KMS-11 (cell line): ENCODE results near the gene PRKAR2B.

Experiments
- H2AFZ ChIP-seq: fragments of 200-600 bp; sonication (generic); 2 replicates; pipeline ENCODE4 v1.6.1; 2016; ENCODE audit warnings: antibody characterized with exemption, mixed run types, low read depth
- H3K27ac ChIP-seq: fragments of 200-600 bp; sonication (generic); 2 replicates; pipeline ENCODE4 v1.6.1; 2016; ENCODE audit warnings: mild to moderate bottlenecking, mixed run types
- H3K27me3 ChIP-seq: fragments of 200-600 bp; sonication (generic); 2 replicates; pipeline ENCODE4 v1.6.1; 2017; ENCODE audit warnings: mild to moderate bottlenecking, low read depth, mixed run types, moderate library complexity; ENCODE audit not compliant: insufficient read depth
- H3K36me3 ChIP-seq: fragments of 200-600 bp; sonication (generic); 2 replicates; pipeline ENCODE4 v1.6.1; 2017; ENCODE audit warnings: mild to moderate bottlenecking, mixed run types; ENCODE audit not compliant: insufficient read depth
- H3K4me1 ChIP-seq: fragments of 200-600 bp; sonication (generic); 2 replicates; pipeline ENCODE4 v1.6.1; 2016; ENCODE audit warnings: mild to moderate bottlenecking, low read depth, mixed run types; ENCODE audit not compliant: poor library complexity, severe bottlenecking
- H3K4me2 ChIP-seq: fragments of 200-600 bp; sonication (generic); 2 replicates; pipeline ENCODE4 v1.7.0; 2016; ENCODE audit warnings: mild to moderate bottlenecking, mixed run types
- H3K4me3 ChIP-seq: fragments of 200-600 bp; sonication (generic); IDR thresholded peaks from 2 replicates; pipeline ENCODE4 v1.6.1; 2017; ENCODE audit warnings: low read depth, low read length, mixed read lengths; ENCODE audit not compliant: insufficient read depth
- H3K79me2 ChIP-seq: fragments of 200-600 bp; sonication (generic); 2 replicates; pipeline ENCODE4 v1.6.1; 2016; ENCODE audit warnings: low read depth, mixed run types; ENCODE audit not compliant: insufficient read depth
- H3K9ac ChIP-seq: fragments of 200-600 bp; sonication (generic); 2 replicates; pipeline ENCODE4 v1.6.1; 2016; ENCODE audit warnings: mild to moderate bottlenecking, mixed run types
- H4K20me1 ChIP-seq: fragments of 200-600 bp; sonication (generic); 2 replicates; pipeline ENCODE4 v1.6.1; 2016; ENCODE audit warnings: mild to moderate bottlenecking, mixed run types; ENCODE audit not compliant: insufficient read depth
- TF ChIP-seq, protein P1 (sequence below): fragments of 200-600 bp; sonication (generic); conservative IDR thresholded peaks from 2 replicates; pipeline ENCODE4 v1.6.1; 2017; ENCODE audit warnings: low read depth, mild to moderate bottlenecking, antibody characterized with exemption, low read length, moderate library complexity, mixed read lengths

Gene PRKAR2B

DNA sequence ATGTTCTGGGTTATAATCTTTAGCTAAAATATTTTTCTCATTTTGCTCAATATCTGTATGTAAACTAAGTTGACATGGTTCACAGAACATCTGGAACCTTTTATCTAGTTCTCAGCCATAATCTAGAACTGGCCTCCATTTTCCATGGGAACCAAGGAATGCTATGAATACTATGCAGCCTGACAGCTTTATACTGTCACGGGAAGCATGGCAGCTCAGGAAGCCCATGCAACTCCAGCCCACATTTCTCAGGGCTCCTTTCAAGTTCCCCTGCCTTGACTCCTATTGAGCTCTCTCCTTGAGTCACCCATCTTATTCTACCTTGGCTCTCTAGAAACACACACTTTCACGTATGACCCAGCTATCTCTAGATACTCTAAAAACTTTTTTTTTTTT, 36.6 kb upstream of the PRKAR2B start:
- Histone ChIP-seq H3K4me2 (no peak overlapping the region), H3K27me3 (no peaks in the 10 kb centered on the region), H3K36me3 (no peaks in the 10 kb centered on the region), H2AFZ (no peak overlapping the region), H3K27ac (no peak overlapping the region), H4K20me1 (no peaks in the 10 kb centered on the region), H3K79me2 (no peaks in the 10 kb centered on the region), H3K4me3 (no peak overlapping the region), H3K4me1 (no peaks in the 10 kb centered on the region), H3K9ac (no peak overlapping the region)
- TF ChIP-seq, protein P1, sequence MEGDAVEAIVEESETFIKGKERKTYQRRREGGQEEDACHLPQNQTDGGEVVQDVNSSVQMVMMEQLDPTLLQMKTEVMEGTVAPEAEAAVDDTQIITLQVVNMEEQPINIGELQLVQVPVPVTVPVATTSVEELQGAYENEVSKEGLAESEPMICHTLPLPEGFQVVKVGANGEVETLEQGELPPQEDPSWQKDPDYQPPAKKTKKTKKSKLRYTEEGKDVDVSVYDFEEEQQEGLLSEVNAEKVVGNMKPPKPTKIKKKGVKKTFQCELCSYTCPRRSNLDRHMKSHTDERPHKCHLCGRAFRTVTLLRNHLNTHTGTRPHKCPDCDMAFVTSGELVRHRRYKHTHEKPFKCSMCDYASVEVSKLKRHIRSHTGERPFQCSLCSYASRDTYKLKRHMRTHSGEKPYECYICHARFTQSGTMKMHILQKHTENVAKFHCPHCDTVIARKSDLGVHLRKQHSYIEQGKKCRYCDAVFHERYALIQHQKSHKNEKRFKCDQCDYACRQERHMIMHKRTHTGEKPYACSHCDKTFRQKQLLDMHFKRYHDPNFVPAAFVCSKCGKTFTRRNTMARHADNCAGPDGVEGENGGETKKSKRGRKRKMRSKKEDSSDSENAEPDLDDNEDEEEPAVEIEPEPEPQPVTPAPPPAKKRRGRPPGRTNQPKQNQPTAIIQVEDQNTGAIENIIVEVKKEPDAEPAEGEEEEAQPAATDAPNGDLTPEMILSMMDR, result no peak

DNA sequence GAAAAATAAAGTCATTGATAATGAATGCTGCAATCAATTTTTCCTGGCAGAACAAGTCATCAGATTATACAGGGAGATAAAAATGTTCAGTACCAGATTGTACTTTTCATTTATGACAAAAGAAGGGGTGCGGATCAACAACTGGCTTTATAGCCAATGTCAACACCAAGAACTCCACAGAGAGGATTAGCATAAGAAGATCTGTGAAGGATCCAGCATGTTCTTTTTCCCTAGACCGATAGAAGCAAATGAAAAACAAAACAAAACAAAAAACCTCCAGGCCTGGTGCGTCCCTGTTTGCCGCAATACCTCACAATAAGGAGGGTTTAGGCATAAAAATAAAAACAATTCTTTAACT, 34.7 kb upstream of the PRKAR2B start:
- no peak overlapping the region for H3K27ac ChIP-seq
- no peak overlapping the region for H2AFZ ChIP-seq
- H3K4me1 ChIP-seq, result no peaks in the 10 kb centered on the region
- no peak overlapping the region for H3K9ac ChIP-seq
- TF ChIP-seq, protein P1, result no peak
- no peaks in the 10 kb centered on the region for H3K36me3 ChIP-seq
- H3K79me2 ChIP-seq, result no peaks in the 10 kb centered on the region
- H3K4me2 ChIP-seq, result no peak overlapping the region
- no peaks in the 10 kb centered on the region for H4K20me1 ChIP-seq
- no peak overlapping the region for H3K4me3 ChIP-seq
- no peaks in the 10 kb centered on the region for H3K27me3 ChIP-seq

DNA sequence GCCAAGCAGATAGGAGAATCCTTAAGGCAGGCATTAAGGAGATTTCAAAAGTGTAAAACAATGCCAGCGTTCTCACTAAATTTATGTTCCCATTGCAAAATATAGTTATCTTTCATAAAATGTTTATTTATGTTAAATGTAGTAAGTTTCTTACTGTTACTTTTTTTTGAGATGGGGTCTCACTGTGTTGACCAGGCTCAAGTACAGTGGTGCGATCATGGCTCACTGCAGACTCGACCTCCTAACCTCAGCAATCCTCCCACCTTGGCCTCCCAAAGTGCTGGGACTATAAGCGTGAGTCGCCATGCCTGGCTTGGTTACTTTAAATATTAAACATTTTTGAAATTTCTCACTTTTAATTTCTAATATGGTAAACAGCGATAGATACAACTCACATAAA, 31.8 kb upstream of the PRKAR2B start:
- no peak overlapping the region for H3K4me2 ChIP-seq
- H3K79me2 ChIP-seq, result no peaks in the 10 kb centered on the region
- no peaks in the 10 kb centered on the region for H3K36me3 ChIP-seq
- no peak overlapping the region for H3K9ac ChIP-seq
- H3K4me1 ChIP-seq, result no peaks in the 10 kb centered on the region
- TF ChIP-seq, protein P1, result no peak
- H2AFZ ChIP-seq, result no peak overlapping the region
- no peaks in the 10 kb centered on the region for H4K20me1 ChIP-seq
- no peak overlapping the region for H3K4me3 ChIP-seq
- no peak overlapping the region for H3K27ac ChIP-seq
- H3K27me3 ChIP-seq, result no peaks in the 10 kb centered on the region

DNA sequence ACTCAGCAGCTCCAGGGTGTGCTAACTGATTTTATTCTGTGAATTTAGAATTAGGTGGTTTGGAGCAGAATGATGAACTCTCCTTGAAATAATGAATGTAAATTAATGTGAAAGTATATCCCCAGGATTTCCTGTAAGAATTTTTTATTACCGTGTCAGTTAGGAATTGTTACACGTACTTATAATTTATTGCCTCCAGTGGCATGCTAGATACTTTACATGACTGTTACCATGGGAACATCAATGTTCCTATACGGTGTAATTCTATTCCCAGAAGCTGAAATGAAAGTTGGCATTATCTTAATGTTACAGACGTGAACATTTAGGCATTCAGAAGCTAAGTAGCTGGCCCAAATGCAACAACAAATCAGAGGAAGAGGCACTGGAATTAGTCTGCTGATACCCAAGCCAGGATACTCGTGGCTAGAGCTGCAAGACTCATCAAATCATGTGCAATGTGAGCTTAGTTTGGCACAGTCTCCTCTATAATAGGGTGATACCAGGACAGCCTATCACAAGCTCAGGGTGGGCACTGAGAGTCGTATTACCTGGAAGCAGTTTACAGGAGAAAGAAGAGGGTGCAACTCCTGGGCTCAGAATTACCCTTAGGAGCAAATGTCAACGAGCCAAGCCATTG, 30.0 kb upstream of the PRKAR2B start:
- Histone ChIP-seq H3K9ac (no peak overlapping the region), H3K27ac (no peak overlapping the region), H4K20me1 (no peaks in the 10 kb centered on the region), H3K27me3 (no peaks in the 10 kb centered on the region), H3K79me2 (no peaks in the 10 kb centered on the region), H3K4me3 (no peak overlapping the region), H3K4me2 (no peak overlapping the region), H3K36me3 (no peaks in the 10 kb centered on the region), H3K4me1 (no peaks in the 10 kb centered on the region), H2AFZ (no peak overlapping the region)
- TF ChIP-seq, protein P1, result no peak
